ENCODE measurements around the gene TNNI2.

DNA sequence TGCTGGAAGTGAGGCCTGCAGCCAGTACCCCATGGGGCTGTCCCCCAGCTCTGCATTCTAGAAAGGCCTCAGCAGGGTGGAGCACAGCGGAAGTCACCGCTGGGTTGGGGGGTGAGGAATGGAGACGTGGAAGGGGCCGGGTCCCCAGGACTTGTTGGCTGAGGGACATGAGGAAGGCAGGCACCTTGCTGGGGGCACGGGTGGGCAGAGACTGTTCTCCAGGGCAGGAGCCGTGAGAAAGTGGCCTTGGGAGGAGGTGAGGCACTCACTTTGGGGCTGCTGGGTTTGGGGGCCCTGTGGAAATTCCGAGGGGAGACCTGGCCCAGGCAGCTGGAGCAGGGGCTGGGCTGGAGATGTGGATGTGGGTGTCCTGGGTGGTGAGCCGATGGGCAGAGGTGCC is 5.0 kb downstream of the TNNI2 start:
- TF ChIP-seq, protein P1, sequence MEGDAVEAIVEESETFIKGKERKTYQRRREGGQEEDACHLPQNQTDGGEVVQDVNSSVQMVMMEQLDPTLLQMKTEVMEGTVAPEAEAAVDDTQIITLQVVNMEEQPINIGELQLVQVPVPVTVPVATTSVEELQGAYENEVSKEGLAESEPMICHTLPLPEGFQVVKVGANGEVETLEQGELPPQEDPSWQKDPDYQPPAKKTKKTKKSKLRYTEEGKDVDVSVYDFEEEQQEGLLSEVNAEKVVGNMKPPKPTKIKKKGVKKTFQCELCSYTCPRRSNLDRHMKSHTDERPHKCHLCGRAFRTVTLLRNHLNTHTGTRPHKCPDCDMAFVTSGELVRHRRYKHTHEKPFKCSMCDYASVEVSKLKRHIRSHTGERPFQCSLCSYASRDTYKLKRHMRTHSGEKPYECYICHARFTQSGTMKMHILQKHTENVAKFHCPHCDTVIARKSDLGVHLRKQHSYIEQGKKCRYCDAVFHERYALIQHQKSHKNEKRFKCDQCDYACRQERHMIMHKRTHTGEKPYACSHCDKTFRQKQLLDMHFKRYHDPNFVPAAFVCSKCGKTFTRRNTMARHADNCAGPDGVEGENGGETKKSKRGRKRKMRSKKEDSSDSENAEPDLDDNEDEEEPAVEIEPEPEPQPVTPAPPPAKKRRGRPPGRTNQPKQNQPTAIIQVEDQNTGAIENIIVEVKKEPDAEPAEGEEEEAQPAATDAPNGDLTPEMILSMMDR (IDR thresholded peaks at IDR 0.05) = no peak
- TF ChIP-seq POLR2AphosphoS5 (IDR thresholded peaks at IDR 0.05) = no peak

All from gastroesophageal sphincter (tissue), 3 donors.